Stimulated activated CD4-positive, alpha-beta T cell treated with anti-CD3 and anti-CD28 coated beads, Interleukin-15, amount 100 ng/mL, for 24 hours (primary cell): ENCODE measurements around the gene BRD9.
"Not testable (repeated sequence)": the region's sequence is repeated elsewhere in the genome, so short reads cannot be mapped to it uniquely, and the experiment has no call there.

Experiments used
- DNase-seq: peaks from one replicate; pipeline ENCODE4 v3.0.0-alpha.2; 2020

The BRD9 gene

GRCh38 chr5:856531-857425 is 35.8 kb downstream of the BRD9 start:
- no peak for DNase-seq

GRCh38 chr5:855771-856530 is 36.6 kb downstream of the BRD9 start:
- no peak for DNase-seq

- no peak for DNase-seq
Observed at GRCh38 chr5:854966-855743, 37.4 kb downstream of the BRD9 start.

- DNase-seq = no peak
Observed at GRCh38 chr5:854217-854616, 38.4 kb downstream of the BRD9 start.

GRCh38 chr5:853416-854090 is 39.0 kb downstream of the BRD9 start:
- DNase-seq = not testable (repeated sequence)

GRCh38 chr5:852431-853401 is 39.9 kb downstream of the BRD9 start:
- no peak for DNase-seq

- no peak for DNase-seq
Observed at GRCh38 chr5:852018-852417, 40.6 kb downstream of the BRD9 start.

GRCh38 chr5:851553-851952 is 41.0 kb downstream of the BRD9 start:
- no peak for DNase-seq

- no peak for DNase-seq
Observed at GRCh38 chr5:851076-851475, 41.5 kb downstream of the BRD9 start.

GRCh38 chr5:850511-851006 is 42.0 kb downstream of the BRD9 start, which contains the start of gene ZDHHC11:
Gene ZDHHC11 (minus strand): TSS chr5:850986. CDS start chr5:850602, 384 bp downstream.
- DNase-seq = no peak

- no peak for DNase-seq
Observed at GRCh38 chr5:849651-850301, 42.8 kb downstream of the BRD9 start.

GRCh38 chr5:848671-849111 is 43.9 kb downstream of the BRD9 start:
- no peak for DNase-seq

GRCh38 chr5:847736-848135 is 44.9 kb downstream of the BRD9 start:
- not testable (repeated sequence) for DNase-seq

- not testable (repeated sequence) for DNase-seq
Observed at GRCh38 chr5:847212-847611, 45.4 kb downstream of the BRD9 start.

GRCh38 chr5:846602-847091 is 46.0 kb downstream of the BRD9 start:
- peak; percentile 44 for DNase-seq

- DNase-seq = not testable (repeated sequence)
Observed at GRCh38 chr5:845676-846601, 46.7 kb downstream of the BRD9 start.

GRCh38 chr5:845031-845675 is 47.4 kb downstream of the BRD9 start:
- DNase-seq = not testable (repeated sequence)

- not testable (repeated sequence) for DNase-seq
Observed at GRCh38 chr5:844426-844825, 48.2 kb downstream of the BRD9 start.
